HepG2 (cell line): ENCODE results near the gene WNT5B.

Experiments
- AHR ChIP-seq: IDR thresholded peaks from 2 replicates; pipeline ENCODE4 v1.6.1; 2018; ENCODE audit warnings: missing genetic modification reagents, missing compliant biosample characterization
- ATF7 ChIP-seq, 2 experiments: fragments of 450-650 bp in 1 of 2; sonication (generic) in 1 of 2; formaldehyde crosslinking in 1 of 2; IDR thresholded peaks; 2 replicates each; pipeline versions ENCODE4 v1.4.0 to v1.6.1; 2016 to 2020; ENCODE audit warnings: antibody characterized with exemption in 1 of 2, mild to moderate bottlenecking in 1 of 2, missing genetic modification reagents in 1 of 2
- CEBPB ChIP-seq: IDR thresholded peaks from 2 replicates; pipeline ENCODE4 v1.6.1; 2011; ENCODE audit warnings: low read depth, low read length, improper control_type of control experiment, borderline replicate concordance
- KDM5A ChIP-seq: fragments of 200-600 bp; sonication (generic); IDR thresholded peaks from 2 replicates; pipeline ENCODE4 v1.7.0; 2018; ENCODE audit warnings: antibody characterized with exemption, mild to moderate bottlenecking, low read length, borderline replicate concordance
- MED1 ChIP-seq: sonication (generic); formaldehyde crosslinking; IDR thresholded peaks from 2 replicates; pipeline ENCODE4 v1.4.0; 2020; ENCODE audit warnings: missing genetic modification reagents
- PHB2 ChIP-seq: fragments of 450-650 bp; IDR thresholded peaks from 2 replicates; pipeline ENCODE4 v1.6.1; 2018; ENCODE audit not compliant: partially characterized antibody
- ZBTB33 ChIP-seq: sonication (generic); formaldehyde crosslinking; IDR thresholded peaks from 2 replicates; pipeline ENCODE4 v1.4.0; 2020; ENCODE audit warnings: missing genetic modification reagents

- TF ChIP-seq ATF7 (IDR thresholded peaks at IDR 0.05) (no peak), ATF7 (CRISPR knock-in tag; IDR thresholded peaks at IDR 0.05) (no peak), KDM5A (no peak), ZBTB33 (CRISPR knock-in tag) (no peak), CEBPB (no peak), MED1 (no peak), PHB2 (no peak), AHR (CRISPR knock-in tag) (no peak)
Observed at GRCh38 chr12:1650978-1651361, 21.9 kb downstream of the WNT5B start.
